IMR-90 (cell line): ENCODE data around the gene NOTCH3. TPM values are rescaled to one million over a fixed set of nuclear protein-coding genes. Genes with fewer than 3 reads are reported as not detected.

ENCODE experiments used
- ATAC-seq: fragments of 200-7000 bp; cut with Tn5 transposase; 2 replicates; pipeline ENCODE4 v1.9.1; 2020; ENCODE audit warnings: low read depth, mild to moderate bottlenecking, moderate library complexity
- BruUV-seq: library from RNA; stranded (reverse); fragments of 400-500 nt; replicated peaks from 2 replicates; lab custom pipeline; 2021; lab: Mats Ljungman, UMichigan
- CTCF ChIA-PET: fragments of 300-600 bp; formaldehyde crosslinking; extraction: SDS; loops from one replicate; lab custom pipeline; 2021; ENCODE audit warnings: antibody characterized with exemption; lab: Yijun Ruan, JAX
- POLR2A ChIA-PET: fragments of 300-600 bp; sonication (Branson Sonifier 250); formaldehyde crosslinking; loops from one replicate; lab custom pipeline; 2022; ENCODE audit warnings: antibody characterized with exemption; ENCODE audit not compliant: unreplicated experiment; lab: Charles Lee
- DNase-seq: peaks from one replicate; pipeline ENCODE4 v3.0.0; 2013
- H2AFZ ChIP-seq: replicated peaks from 2 replicates; pipeline ENCODE3; 2013; ENCODE audit warnings: low read length, mild to moderate bottlenecking; ENCODE audit not compliant: poor library complexity
- H2AK5ac ChIP-seq: 2 replicates; pipeline ENCODE4 v1.6.1; 2013; ENCODE audit warnings: low read depth, low read length, inconsistent platforms
- H2AK9ac ChIP-seq: replicated peaks from 2 replicates; pipeline ENCODE3; 2013; ENCODE audit warnings: mild to moderate bottlenecking, low read depth, low read length, moderate library complexity; ENCODE audit not compliant: poor library complexity
- H2BK120ac ChIP-seq: 2 replicates; pipeline ENCODE4 v1.6.1; 2013; ENCODE audit warnings: low read depth, low read length, inconsistent platforms
- H2BK15ac ChIP-seq: 3 replicates; pipeline ENCODE4 v1.6.1; 2013; ENCODE audit warnings: low read depth, low read length, inconsistent platforms
- H2BK20ac ChIP-seq: 2 replicates; pipeline ENCODE4 v1.6.1; 2013; ENCODE audit warnings: low read depth, mild to moderate bottlenecking, inconsistent platforms, low read length, moderate library complexity
- H2BK5ac ChIP-seq: 2 replicates; pipeline ENCODE4 v1.6.1; 2013; ENCODE audit warnings: mild to moderate bottlenecking, low read depth, low read length, inconsistent platforms; ENCODE audit not compliant: poor library complexity, severe bottlenecking
- H3K14ac ChIP-seq: replicated peaks from 2 replicates; pipeline ENCODE4 v1.6.1; 2013; ENCODE audit warnings: low read depth, low read length, inconsistent platforms
- H3K18ac ChIP-seq: 2 replicates; pipeline ENCODE4 v1.6.1; 2013; ENCODE audit warnings: low read depth, low read length, control low read depth
- H3K23ac ChIP-seq: 2 replicates; pipeline ENCODE4 v1.6.1; 2013; ENCODE audit warnings: low read depth, low read length, inconsistent platforms
- H3K27ac ChIP-seq: 2 replicates; pipeline ENCODE4 v1.5.1; 2013; ENCODE audit warnings: mild to moderate bottlenecking, control low read depth, low read length; ENCODE audit not compliant: insufficient read depth
- H3K27me3 ChIP-seq: 2 replicates; pipeline ENCODE4 v1.6.1; 2013; ENCODE audit warnings: low read length; ENCODE audit not compliant: control insufficient read depth, insufficient read depth
- H3K36me3 ChIP-seq: 2 replicates; pipeline ENCODE4 v1.6.1; 2013; ENCODE audit warnings: low read length, mixed read lengths; ENCODE audit not compliant: control insufficient read depth, insufficient read depth
- H3K4ac ChIP-seq: 2 replicates; pipeline ENCODE4 v1.6.1; 2013; ENCODE audit warnings: low read depth, low read length, inconsistent platforms
- H3K4me1 ChIP-seq: 2 replicates; pipeline ENCODE4 v1.6.1; 2013; ENCODE audit warnings: low read length, mixed read lengths; ENCODE audit not compliant: control insufficient read depth, insufficient read depth
- H3K4me2 ChIP-seq: 2 replicates; pipeline ENCODE4 v1.6.1; 2013; ENCODE audit warnings: low read depth, mild to moderate bottlenecking, control low read depth, low read length, moderate library complexity
- H3K4me3 ChIP-seq: 2 replicates; pipeline ENCODE4 v1.5.1; 2013; ENCODE audit warnings: low read depth, mild to moderate bottlenecking, control low read depth, low read length, moderate library complexity; ENCODE audit not compliant: insufficient read depth
- H3K56ac ChIP-seq: 2 replicates; pipeline ENCODE4 v1.6.1; 2013; ENCODE audit warnings: low read length, inconsistent platforms; ENCODE audit not compliant: insufficient read depth; ENCODE audit errors: extremely low read depth
- H3K79me1 ChIP-seq, 2 experiments: 2 replicates each; pipeline ENCODE4 v1.6.1; 2013; ENCODE audit warnings: low read length in 2 of 2, inconsistent platforms in 1 of 2, low read depth in 1 of 2
- H3K9ac ChIP-seq: 2 replicates; pipeline ENCODE4 v1.6.1; 2013; ENCODE audit warnings: low read depth, low read length, control low read depth
- H3K9me1 ChIP-seq: 2 replicates; pipeline ENCODE4 v1.6.1; 2013; ENCODE audit warnings: low read length, inconsistent platforms; ENCODE audit not compliant: insufficient read depth
- H3K9me3 ChIP-seq: 2 replicates; pipeline ENCODE4 v1.6.1; 2013; ENCODE audit warnings: low read length; ENCODE audit not compliant: control insufficient read depth, insufficient read depth
- H4K20me1 ChIP-seq: 2 replicates; pipeline ENCODE4 v1.6.1; 2013; ENCODE audit warnings: low read length, inconsistent platforms; ENCODE audit not compliant: insufficient read depth
- H4K5ac ChIP-seq: 2 replicates; pipeline ENCODE4 v1.6.1; 2013; ENCODE audit warnings: mild to moderate bottlenecking, low read depth, low read length, control low read depth
- H4K8ac ChIP-seq, 2 experiments: 2 replicates each; pipeline ENCODE4 v1.6.1; 2013; ENCODE audit warnings: low read depth in 2 of 2, low read length in 2 of 2, control low read depth in 1 of 2, inconsistent platforms in 1 of 2
- H4K91ac ChIP-seq: 2 replicates; pipeline ENCODE4 v1.6.1; 2013; ENCODE audit warnings: low read depth, low read length, inconsistent platforms; ENCODE audit not compliant: insufficient read depth
- BHLHE40 ChIP-seq: fragments of 150-350 bp; IDR thresholded peaks from 2 replicates; pipeline ENCODE4 v1.6.1; 2016; ENCODE audit warnings: mild to moderate bottlenecking, low read depth, low read length
- ELK1 ChIP-seq: fragments of 150-350 bp; IDR thresholded peaks from 2 replicates; pipeline ENCODE4 v1.6.1; 2016; ENCODE audit warnings: low read depth, mild to moderate bottlenecking, low read length, moderate library complexity, borderline replicate concordance
- NFE2L2 ChIP-seq: fragments of 150-350 bp; IDR thresholded peaks from 2 replicates; pipeline ENCODE4 v1.6.1; 2016; ENCODE audit warnings: low read depth, mild to moderate bottlenecking, low read length
- POLR2A ChIP-seq: IDR thresholded peaks from 2 replicates; pipeline ENCODE4 v1.6.1; 2012; ENCODE audit warnings: mild to moderate bottlenecking, low read depth, low read length
- RCOR1 ChIP-seq: IDR thresholded peaks from 2 replicates; pipeline ENCODE4 v1.6.1; 2012; ENCODE audit warnings: mild to moderate bottlenecking, low read length, improper control_type of control experiment; ENCODE audit not compliant: insufficient replicate concordance
- USF2 ChIP-seq: fragments of 150-350 bp; IDR thresholded peaks from 2 replicates; pipeline ENCODE4 v1.6.1; 2017; ENCODE audit warnings: mild to moderate bottlenecking, antibody characterized with exemption, low read length, low read depth
- WGBS, 2 experiments: methylation state at CpG; one replicate each; pipeline versions ENCODE4 v1.1.5 to v1.1.7; 2013; ENCODE audit warnings: missing lambda C conversion rate in 2 of 2; ENCODE audit not compliant: insufficient read length in 1 of 2; ENCODE audit errors: extremely low coverage in 2 of 2; 5-methylcytosine and 5-hydroxymethylcytosine counted together
- dilution Hi-C: fragments of 300-500 bp; cut with HindIII; formaldehyde crosslinking; loops from one replicate; pipeline ENCODE4 v1.14.3; 2018; ENCODE audit warnings: low sequenced_read_pairs; ENCODE audit not compliant: unreplicated experiment
- in situ Hi-C: fragments of 300-500 bp; cut with MboI; formaldehyde crosslinking; loops from 3 replicates; pipeline ENCODE4 v1.14.3; 2019; ENCODE audit warnings: low sequenced_read_pairs, inconsistent platforms, mixed read lengths
- intact Hi-C: fragments of 100-400 bp; cut with micrococcal nuclease; formaldehyde crosslinking; loops from 2 replicates; pipeline ENCODE4 v1.10.0; 2022
- polyA plus RNA-seq, 3 experiments: library from polyadenylated mRNA; depleted of rRNA; stranded (reverse); fragments of >200 nt; gene quantifications; 2 replicates each; pipeline ENCODE4 v1.2.3, GENCODE V29; 2012; ENCODE audit warnings: low replicate concordance in 1 of 3
- total RNA-seq: library from RNA; depleted of rRNA; stranded (reverse); fragments of >200 nt; gene quantifications from 2 replicates; pipeline ENCODE4 v1.2.3, GENCODE V29; 2012

Gene NOTCH3
- total and polyA plus RNA-seq, 2 of the 4 experiments (the other 2 are of a cell fraction): 5.9 to 25.1 TPM

DNA sequence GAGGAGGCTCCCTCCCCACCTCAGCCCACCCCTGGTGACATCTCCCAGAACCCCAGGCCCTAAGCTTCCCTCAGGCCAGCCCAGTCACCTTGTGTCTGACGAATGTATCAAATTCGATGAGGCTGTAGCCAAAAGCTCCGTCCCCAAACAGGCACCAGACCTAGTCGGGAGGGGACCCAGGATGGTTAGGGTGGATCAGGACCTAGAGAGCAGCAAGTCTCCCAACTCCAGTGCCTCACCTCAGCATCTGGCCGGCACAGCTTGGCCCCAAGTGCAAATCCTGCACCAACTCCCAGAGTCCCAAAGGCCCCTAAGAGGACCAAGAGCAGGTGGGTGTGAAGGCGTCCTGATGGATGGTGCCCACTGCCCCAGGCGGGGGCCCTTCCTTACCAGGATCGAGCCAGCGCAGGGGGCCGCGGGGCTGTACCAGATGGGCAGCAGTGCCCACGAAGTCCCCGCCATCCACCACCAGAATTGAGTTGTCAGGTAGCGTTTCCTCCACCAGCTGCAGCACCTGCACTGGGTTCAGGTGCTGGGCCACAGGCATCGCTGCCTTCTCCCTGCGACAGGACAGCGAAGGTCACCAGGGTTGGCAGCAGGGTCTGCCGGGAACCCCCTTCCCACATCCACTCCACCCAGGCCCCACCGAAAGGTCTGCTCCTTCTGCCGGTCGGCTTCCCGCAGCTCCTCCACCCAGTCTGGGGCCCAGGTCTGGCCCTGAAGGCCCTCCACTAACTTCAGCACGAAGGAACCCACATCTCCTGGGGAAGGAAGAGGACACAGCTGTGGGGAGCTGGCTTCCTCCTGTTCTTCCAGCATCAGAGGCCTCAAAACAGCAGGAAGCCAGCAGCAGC is 84.8 kb downstream of the NOTCH3 start (continued):
- TF ChIP-seq USF2 (no peak), POLR2A (no peak), NFE2L2 (no peak)

GRCh38 chr19:15115080-15115479 is 85.7 kb downstream of the NOTCH3 start:
- no peak overlapping the region for H4K8ac ChIP-seq
- dilution Hi-C loops: no loop called here
- H3K9ac ChIP-seq: no peak overlapping the region
- peak overlapping the region; percentile 24 for H2AFZ ChIP-seq
- DNase-seq (peak; percentile 68), ATAC-seq (peak; percentile 61)
- no peak overlapping the region for H3K4ac ChIP-seq
- H4K91ac ChIP-seq: no peak overlapping the region
- WGBS, 2 experiments: 73% methylated on average over 2 of the region's 13 CpGs; no CpG with 5 or more reads in 1 of the 2 experiments
- no peak overlapping the region for H2BK20ac ChIP-seq
- no peak overlapping the region for H2BK15ac ChIP-seq
- no peak overlapping the region for H3K27ac ChIP-seq
- H3K79me1 ChIP-seq: peaks cover 15 to 66% of the 10 kb centered on the region in 2 experiments
- H3K9me3 ChIP-seq: peaks cover 2% of the 10 kb centered on the region; the same call in 1 of the 2 replicates
- H3K56ac ChIP-seq: no peak overlapping the region
- peaks cover 10% of the 10 kb centered on the region; the same call in 1 of the 2 replicates for H3K9me1 ChIP-seq
- no peak overlapping the region for H2BK120ac ChIP-seq
- H2AK5ac ChIP-seq: no peak overlapping the region
- no peak overlapping the region for H3K18ac ChIP-seq
- H2BK5ac ChIP-seq: no peak overlapping the region
- BruUV-seq: no TSS peak
- H3K36me3 ChIP-seq: peaks cover 94% of the 10 kb centered on the region
- no peak overlapping the region for H3K14ac ChIP-seq
- no peak overlapping the region for H3K23ac ChIP-seq
- no peaks in the 10 kb centered on the region for H3K27me3 ChIP-seq
- H3K4me3 ChIP-seq: no peak overlapping the region
- H4K5ac ChIP-seq: no peak overlapping the region
- no peaks in the 10 kb centered on the region; the same call in 1 of the 2 replicates for H3K4me1 ChIP-seq
- intact Hi-C loops: no loop called here
- ChIA-PET POLR2A (interaction anchor here (0.8 kb wide), 1 partner anchor 10 kb away, joined by 3 read pairs; no protein-coding TSS in a partner anchor), CTCF (no interaction called here)
- TF ChIP-seq POLR2A: no peak
- no peak for TF ChIP-seq NFE2L2
- TF ChIP-seq ELK1: no peak
- TF ChIP-seq BHLHE40: no peak
- no peak for TF ChIP-seq RCOR1
- peak overlapping the region; percentile 84 for H2AK9ac ChIP-seq
- no peak overlapping the region for H3K4me2 ChIP-seq
- H4K20me1 ChIP-seq: peaks cover 33% of the 10 kb centered on the region
- in situ Hi-C loops: loop anchor here (10.0 to 25.0 kb wide), 2 partner anchors 140 to 1072 kb away; partner anchors contain the start of genes AP1M1 and FAM32A
